ENCODE results near the gene ZNF580.
A peak's percentile ranks its signal among the peaks of the same experiment; 100 is the strongest.

The ZNF580 gene

DNA sequence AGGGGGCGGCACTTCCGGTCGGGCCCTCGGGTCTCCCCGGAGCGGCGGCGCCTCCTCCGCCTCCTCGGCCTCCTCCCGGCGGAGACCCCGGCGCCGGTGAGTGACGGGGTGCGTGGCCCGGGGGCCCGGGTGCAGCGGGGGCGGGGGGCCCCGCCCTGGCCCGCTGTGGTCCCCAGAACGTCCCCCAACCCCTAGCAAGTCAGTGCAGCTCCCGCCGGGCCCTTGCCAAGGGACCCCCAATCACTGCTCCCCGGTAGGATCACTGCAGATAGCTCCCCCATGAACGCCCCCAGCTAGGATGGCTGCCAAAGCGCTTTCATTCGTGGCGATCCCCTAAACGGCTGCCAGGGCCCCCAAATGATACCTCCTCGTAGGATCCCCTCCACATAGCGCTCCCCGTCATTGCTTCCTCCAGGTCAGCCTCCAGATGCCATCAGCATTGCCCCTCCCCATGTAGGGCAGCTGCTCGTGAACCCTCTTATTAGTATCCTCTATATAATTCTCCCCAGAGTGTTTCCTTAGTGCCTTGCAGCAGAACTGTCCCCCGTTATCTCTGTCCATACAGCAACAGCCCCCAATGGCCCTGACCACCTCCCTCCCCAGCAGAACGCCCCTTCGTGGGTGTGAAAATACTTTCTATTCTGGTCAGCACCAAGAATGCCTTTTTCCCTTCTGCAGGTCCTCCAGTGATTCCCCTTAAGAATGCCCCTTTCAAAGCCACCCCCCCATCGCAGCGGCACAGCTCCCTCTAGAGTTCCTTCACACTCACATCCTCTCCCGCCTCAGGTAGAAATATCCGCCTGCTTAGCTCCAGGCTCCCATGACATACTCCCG is 34.9 kb upstream of the ZNF580 start, which contains the start of gene ZNF865:
Gene ZNF865, plus strand, starts transcription at position 11 of the 834 bp plus-strand sequence. CDS start 7,972 bp downstream, outside the sequence.
- H3K4me3 ChIP-seq (ENCODE audit: low read depth, low read length), result peak within 1 kb of the TSS; percentile 75

DNA sequence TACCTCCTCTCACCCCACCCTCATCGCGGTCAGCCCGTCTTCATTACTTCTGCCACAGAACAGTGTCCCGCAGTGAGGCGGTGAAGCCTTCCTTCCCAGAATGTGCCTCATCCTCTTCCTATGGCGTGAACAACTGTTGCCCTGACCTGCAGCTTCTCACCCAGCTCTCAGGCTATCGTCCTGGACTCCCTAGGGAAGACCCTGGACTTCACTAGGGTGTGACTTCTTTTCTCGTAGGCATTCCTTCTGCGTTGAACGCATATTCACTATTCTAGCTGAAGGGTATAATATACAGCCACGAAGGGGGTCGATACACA is 34.4 kb upstream of the ZNF580 start:
- peak overlapping the region; percentile 14 for H3K4me3 ChIP-seq (ENCODE audit: low read depth, low read length)

DNA sequence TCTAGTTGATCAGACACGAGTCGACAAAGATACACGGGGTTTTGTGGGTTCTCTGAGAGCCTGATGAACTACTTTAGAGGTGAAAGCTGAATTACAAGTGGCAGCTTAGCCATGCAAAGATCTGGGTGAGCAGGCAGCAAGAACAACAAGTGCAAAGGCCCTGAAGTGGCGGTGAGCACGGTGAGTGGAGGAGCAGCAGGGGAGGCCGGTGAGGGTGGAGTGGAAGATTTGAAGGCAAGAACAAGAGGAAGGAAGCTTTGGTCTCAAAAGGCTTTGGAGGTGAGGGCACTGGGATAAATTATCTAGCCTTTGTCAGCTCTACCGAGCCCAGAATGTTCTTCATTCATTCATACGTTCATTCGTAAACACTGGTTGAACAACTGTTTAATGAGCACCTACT is 34.0 kb upstream of the ZNF580 start:
- no peak overlapping the region for H3K4me3 ChIP-seq (ENCODE audit: low read depth, low read length)

DNA sequence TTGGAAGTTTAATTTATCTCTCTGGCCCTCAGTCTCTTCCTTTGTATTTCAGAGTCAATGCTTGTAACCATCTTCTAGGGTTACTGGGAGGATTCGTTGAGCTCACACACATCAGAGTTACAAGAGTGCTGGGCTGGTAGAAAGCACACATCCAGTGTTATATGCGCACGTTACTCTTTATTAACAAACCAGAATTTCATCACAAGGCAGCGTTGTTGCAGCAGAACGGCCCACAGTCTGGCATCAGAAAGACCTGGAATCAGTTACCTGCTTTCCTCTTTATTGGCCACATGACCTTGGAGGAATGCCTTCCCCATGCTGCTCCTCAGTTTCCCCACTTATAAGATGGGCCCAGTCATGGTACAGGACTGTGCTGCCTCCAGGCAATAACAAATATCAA is 31.5 kb upstream of the ZNF580 start:
- H3K4me3 ChIP-seq (ENCODE audit: low read depth, low read length), result no peak overlapping the region

DNA sequence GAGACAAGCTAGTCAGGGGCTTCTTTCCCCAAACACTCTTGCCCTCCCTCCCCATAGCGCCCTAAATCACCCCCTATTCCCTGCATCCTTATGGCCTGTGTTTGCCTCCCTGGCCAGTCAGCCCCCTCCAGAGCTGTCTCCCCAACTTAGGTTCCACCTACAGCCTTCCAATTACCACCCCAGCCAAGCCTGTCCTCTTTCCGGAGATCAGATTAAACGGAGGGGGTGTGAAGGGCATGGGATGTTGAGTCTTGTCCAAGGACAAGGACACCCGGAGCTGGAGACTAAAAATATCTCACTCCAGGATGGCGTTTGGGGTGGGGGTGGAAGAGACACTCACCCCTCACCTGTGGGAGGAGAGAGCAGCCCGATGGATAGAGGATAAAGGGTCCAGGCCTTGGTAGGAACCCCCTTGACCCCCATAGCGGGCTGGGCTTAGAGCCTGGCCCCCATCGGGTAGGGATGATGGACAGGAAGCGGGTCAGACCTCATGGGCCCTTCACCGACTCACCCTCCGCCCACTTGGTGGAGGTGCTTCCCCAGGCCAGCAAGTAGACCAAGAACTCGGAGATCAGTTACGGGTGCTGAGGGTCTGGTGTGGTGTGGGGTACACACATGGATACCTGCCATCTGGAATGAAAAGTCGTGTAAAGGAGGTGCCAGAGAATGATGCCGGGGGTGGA is 29.4 kb upstream of the ZNF580 start:
- no peak overlapping the region for H3K4me3 ChIP-seq (ENCODE audit: low read depth, low read length)

DNA sequence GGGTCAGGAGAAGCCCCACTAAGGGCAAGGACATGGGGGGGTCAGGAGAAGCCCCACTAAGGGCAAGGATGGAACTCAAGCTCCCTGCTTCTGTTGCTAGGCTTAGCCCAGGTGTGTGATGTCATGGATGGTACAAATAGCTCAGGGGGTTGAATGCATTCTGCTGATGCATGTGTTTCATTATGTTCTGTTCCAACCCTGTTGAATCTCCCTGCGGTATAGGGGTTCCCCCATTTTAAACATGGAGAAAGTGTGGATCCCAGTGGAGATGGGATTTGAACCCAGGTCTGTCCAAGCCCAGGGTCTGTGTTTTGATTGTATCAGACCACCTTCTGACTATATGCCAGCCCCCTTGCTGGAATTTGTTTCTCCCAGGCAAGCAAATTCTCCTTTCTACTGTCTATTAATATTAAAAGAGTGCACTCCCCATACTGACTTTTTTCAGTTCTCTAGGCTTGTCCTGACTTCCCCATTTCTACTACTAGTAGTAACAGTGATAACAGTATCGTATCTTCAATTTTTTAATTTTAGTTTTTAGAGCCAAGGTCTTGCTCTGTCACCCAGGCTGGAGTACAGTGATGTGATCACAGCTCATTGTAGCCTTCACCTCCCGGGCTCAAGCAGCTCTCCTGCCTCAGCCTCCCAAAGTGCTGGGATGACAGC is 28.7 kb upstream of the ZNF580 start:
- H3K4me3 ChIP-seq (ENCODE audit: low read depth, low read length), result no peak overlapping the region

DNA sequence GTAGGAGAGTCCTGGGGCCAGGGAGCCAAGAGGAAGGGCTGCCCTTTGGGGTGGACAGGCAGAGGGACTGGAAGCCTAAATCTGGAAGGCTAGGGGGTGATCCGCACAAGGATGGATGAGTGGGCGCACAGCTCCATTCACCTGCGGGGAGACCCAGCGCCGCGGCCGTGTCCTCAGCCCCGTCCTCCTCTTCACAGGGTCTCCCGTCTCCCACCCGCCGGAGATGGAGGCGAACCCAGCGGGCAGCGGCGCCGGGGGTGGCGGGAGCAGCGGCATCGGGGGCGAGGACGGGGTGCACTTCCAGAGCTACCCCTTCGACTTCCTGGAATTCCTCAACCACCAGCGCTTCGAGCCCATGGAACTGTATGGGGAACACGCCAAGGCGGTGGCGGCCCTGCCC is 27.4 kb upstream of the ZNF580 start:
- no peak overlapping the region for H3K4me3 ChIP-seq (ENCODE audit: low read depth, low read length)

DNA sequence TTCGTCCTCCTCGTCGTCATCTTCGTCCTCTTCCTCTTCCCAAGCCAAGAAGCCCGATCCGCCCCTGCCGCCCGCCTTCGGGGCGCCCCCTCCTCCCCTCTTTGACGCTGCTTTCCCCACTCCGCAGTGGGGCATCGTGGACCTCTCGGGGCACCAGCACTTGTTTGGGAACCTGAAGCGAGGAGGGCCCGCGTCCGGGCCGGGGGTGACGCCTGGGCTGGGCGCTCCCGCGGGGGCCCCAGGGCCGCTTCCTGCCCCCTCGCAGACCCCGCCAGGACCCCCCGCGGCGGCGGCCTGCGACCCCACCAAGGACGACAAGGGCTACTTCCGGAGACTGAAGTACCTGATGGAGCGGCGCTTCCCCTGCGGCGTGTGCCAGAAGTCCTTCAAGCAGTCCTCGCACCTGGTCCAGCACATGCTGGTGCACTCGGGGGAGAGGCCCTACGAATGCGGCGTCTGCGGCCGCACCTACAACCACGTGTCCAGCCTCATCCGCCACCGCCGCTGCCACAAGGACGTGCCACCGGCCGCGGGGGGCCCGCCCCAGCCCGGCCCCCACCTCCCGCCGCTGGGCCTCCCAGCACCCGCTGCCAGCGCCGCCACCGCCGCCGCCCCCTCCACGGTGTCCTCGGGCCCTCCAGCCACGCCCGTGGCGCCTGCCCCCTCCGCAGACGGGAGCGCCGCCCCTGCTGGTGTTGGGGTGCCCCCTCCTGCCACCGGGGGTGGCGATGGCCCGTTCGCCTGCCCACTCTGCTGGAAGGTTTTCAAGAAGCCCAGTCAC is 26.7 kb upstream of the ZNF580 start:
- H3K4me3 ChIP-seq (ENCODE audit: low read depth, low read length), result no peak overlapping the region

DNA sequence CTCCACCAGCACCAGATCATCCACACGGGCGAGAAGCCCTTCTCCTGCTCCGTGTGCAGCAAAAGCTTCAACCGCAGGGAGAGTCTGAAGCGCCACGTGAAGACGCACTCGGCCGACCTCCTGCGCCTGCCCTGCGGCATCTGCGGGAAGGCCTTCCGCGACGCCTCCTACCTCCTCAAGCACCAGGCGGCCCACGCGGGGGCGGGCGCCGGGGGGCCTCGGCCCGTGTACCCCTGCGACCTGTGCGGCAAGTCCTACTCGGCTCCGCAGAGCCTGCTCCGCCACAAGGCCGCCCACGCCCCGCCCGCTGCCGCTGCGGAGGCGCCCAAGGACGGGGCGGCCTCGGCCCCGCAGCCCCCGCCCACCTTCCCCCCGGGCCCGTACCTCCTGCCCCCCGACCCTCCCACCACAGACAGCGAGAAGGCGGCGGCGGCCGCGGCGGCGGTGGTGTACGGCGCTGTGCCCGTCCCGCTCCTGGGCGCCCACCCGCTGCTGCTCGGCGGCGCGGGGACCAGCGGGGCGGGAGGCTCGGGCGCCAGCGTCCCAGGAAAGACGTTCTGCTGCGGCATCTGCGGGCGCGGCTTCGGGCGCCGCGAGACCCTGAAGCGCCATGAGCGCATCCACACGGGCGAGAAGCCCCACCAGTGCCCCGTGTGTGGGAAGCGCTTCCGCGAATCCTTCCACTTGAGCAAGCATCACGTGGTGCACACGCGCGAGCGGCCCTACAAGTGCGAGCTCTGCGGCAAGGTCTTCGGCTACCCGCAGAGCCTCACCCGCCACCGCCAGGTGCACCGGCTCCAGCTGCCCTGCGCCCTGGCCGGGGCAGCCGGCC is 25.9 kb upstream of the ZNF580 start:
- no peak overlapping the region for H3K4me3 ChIP-seq (ENCODE audit: low read depth, low read length)

DNA sequence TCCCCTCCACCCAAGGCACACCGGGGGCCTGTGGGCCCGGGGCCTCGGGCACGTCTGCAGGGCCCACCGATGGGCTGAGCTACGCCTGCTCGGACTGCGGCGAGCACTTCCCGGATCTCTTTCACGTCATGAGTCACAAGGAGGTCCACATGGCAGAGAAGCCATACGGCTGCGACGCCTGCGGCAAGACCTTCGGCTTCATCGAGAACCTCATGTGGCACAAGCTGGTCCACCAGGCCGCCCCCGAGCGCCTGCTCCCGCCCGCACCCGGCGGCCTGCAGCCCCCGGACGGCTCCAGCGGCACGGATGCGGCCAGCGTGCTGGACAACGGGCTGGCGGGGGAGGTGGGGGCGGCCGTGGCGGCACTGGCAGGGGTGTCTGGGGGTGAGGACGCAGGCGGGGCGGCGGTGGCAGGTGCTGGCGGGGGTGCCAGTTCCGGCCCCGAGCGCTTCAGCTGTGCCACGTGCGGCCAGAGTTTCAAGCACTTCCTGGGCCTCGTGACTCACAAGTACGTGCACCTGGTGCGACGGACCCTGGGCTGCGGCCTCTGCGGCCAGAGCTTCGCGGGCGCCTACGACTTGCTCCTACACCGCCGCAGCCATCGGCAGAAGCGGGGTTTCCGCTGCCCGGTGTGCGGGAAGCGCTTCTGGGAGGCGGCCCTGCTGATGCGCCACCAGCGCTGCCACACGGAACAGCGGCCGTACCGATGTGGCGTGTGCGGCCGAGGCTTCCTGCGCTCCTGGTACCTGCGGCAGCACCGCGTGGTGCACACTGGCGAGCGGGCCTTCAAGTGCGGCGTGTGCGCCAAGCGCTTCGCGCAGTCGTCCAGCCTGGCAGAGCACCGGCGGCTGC is 25.0 kb upstream of the ZNF580 start:
- no peak overlapping the region for H3K4me3 ChIP-seq (ENCODE audit: low read depth, low read length)

DNA sequence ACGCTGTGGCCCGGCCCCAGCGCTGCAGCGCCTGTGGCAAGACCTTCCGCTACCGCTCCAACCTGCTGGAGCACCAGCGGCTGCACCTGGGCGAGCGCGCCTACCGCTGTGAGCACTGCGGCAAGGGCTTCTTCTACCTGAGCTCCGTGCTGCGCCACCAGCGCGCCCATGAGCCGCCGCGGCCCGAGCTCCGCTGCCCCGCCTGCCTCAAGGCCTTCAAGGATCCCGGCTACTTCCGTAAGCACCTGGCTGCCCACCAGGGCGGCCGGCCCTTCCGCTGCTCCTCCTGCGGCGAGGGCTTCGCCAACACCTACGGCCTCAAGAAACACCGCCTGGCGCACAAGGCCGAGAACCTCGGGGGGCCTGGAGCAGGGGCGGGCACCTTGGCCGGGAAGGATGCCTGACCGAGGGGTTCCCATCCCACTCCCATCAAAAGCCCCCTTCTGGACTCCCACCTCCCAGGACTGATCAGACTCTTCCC is 24.4 kb upstream of the ZNF580 start:
- no peak overlapping the region for H3K4me3 ChIP-seq (ENCODE audit: low read depth, low read length)

DNA sequence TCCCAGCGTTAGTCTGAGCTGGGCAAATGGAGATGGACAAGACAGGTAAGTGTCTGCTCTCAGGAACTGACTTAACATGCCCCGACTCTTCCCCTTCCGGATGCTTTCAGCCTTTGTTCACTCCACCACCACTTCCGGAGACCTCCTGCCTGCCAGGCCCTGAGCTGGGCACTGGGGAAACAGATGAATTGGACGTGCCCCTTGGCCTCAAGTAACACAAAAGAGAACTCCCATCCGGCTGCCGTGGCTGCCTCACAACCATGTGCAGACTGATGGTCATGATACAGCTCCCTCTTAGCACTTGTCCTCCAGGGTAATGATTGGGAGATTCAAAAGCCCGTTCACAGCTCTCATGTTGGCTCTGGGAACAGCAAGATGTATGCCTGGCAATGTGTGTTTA is 23.4 kb upstream of the ZNF580 start:
- H3K4me3 ChIP-seq (ENCODE audit: low read depth, low read length), result no peak overlapping the region

DNA sequence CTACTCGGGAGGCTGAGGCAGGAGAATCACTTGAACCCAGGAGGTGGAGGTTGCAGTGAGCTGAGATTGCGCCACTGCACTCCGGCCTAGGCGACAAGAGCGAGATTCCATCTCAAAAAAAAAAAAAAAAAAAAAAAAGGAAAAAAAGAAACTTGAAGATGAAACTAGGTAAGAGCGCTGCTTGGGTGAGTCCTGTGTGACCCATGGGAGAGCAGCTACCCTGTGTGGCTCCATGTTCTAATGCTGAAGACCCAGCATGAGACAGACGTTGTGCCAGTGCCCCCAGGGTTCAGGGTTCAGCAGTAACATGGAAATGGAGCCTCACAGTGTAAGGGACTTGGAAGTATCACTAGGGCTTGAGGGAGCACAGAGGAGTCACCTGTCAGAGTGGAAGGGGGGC is 22.4 kb upstream of the ZNF580 start:
- no peak overlapping the region for H3K4me3 ChIP-seq (ENCODE audit: low read depth, low read length)

DNA sequence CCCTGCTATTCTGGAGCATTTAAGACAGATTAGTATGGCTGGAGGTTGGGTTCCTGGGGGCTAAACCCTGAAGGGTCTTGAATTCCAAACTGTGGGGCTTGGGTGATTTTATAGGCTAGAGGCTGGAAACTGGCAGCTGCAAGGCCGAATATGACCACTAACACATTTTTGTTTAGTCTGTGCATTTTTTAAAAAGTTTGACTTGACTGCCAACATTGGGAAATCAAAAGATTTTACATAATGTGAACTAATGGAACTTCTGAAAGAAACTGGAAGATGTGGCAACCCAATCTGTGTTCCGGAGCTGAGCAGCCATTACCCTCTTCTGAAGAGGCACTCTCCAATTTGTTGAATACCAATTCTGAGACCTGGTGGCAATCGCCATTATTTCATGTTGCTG is 21.5 kb upstream of the ZNF580 start:
- H3K4me3 ChIP-seq (ENCODE audit: low read depth, low read length), result no peak overlapping the region

DNA sequence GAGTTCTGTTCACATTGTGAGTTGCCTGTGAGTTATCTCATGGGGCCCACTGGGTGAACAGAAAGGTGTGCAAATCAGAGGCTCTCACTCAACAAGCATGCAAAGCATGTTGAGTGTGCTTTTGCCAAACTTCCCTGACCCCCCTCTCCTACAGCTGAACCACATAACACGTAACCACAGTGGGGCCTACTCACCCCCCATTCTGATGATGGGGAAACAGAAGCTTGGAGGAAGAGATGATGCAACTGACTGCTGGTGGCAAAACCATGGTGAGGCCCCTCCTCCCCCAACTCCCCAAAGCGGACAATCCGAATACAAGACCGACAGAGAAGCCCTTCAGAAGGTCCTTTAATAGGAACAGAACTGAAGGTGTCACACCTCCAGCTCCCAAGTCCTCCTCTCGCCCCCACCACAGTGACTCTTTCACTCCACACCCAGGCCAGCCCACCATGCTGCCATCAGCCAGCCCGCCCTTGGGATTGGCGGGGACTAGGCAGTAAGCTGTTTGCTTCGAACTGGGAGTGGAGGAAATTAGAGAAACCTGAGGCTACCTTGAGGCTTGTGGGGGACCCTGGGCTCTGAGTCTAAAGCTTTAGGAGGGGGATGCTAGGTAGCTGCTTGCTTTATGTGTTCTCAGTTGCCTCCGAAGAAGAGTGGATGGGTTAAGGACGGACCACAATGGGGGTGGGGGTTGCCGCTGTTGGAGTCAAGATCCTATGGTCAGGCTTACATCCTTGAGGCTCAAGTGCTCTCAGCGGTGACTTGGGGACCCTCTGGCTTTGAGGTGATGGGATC is 20.2 kb upstream of the ZNF580 start:
- no peak overlapping the region for H3K4me3 ChIP-seq (ENCODE audit: low read depth, low read length)

DNA sequence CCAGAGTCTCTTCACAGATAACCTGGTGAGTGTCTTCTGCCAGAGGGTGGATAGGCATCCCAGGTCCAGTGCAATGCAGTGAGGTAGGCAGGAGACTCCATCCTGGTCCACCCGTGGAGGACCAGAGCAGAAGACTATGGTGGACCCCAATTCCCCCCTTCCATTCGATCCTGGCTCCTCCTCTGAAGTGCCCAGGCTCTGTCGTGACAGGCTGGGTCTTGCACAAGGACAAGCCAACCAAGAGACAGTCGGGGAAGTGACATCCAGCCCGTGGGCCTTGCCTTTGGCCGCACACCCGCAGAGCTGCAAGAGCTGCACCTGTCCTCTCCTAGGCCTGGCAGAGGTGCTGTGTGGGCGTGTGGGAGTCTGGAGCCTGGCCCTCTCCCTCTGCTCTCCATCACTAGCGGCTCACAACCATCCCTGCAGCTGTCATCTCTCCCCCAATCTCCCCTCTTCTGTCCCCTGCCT is 19.6 kb upstream of the ZNF580 start:
- no peak overlapping the region for H3K4me3 ChIP-seq (ENCODE audit: low read depth, low read length)

DNA sequence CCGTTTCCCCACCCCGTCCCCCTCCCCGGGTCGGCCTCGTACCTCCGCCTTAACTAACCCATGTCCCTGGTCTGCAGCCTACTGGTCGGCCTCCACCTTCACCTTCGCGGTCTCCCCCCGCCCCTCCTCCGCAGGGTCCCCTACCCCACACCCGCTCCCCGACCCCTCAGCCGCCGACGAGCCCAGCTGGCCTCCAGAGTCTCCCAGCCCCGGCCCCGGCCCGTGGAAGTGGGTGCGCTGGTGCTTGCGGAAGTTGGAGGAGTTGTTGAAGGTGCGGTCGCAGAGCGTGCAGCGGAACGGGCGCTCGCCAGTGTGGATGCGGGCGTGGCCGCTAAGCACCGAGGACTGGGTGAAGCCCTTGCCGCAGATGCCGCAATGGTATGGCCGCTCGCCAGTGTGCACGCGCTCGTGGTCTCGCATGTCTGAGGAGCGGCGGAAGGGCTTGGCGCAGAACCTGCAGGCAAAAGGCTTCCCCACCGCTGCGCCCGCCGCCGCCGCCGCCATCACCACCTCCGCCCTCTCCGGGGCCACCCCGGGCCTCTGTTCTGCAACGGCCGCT is 19.1 kb upstream of the ZNF580 start:
- H3K4me3 ChIP-seq (ENCODE audit: low read depth, low read length), result no peak overlapping the region
